H9 (cell line): ENCODE data around the gene CRYBG2. TPM values are rescaled to one million over a fixed set of nuclear protein-coding genes. Genes with fewer than 3 reads are reported as not detected.

Experiments
- DNase-seq: peaks from one replicate; pipeline ENCODE4 v3.0.0-alpha.2; 2017
- H2AFZ ChIP-seq: one replicate; pipeline ENCODE4 v1.6.1; 2013; ENCODE audit warnings: mild to moderate bottlenecking, low read length, control low read depth, moderate library complexity
- H2AK5ac ChIP-seq: 2 replicates; pipeline ENCODE4 v1.6.1; 2013; ENCODE audit warnings: low read length, control low read depth, mixed read lengths; ENCODE audit not compliant: insufficient read length
- H2BK120ac ChIP-seq: one replicate; pipeline ENCODE4 v1.6.1; 2013; ENCODE audit warnings: low read depth, mild to moderate bottlenecking, low read length, control low read depth, inconsistent platforms; ENCODE audit not compliant: poor library complexity, severe bottlenecking
- H2BK12ac ChIP-seq: 2 replicates; pipeline ENCODE4 v1.6.1; 2013; ENCODE audit warnings: low read length, control low read depth, mixed read lengths, low read depth; ENCODE audit not compliant: insufficient read length
- H2BK15ac ChIP-seq: 2 replicates; pipeline ENCODE4 v1.6.1; 2013; ENCODE audit warnings: low read depth, low read length, control low read depth
- H2BK20ac ChIP-seq: one replicate; pipeline ENCODE4 v1.6.1; 2013; ENCODE audit warnings: low read depth, mild to moderate bottlenecking, low read length, control low read depth, inconsistent platforms; ENCODE audit not compliant: poor library complexity, severe bottlenecking
- H2BK5ac ChIP-seq: 2 replicates; pipeline ENCODE4 v1.6.1; 2013; ENCODE audit warnings: low read length, control low read depth, mixed read lengths; ENCODE audit not compliant: insufficient read length
- H3K14ac ChIP-seq: 2 replicates; pipeline ENCODE4 v1.6.1; 2013; ENCODE audit warnings: low read length, control low read depth; ENCODE audit not compliant: insufficient read depth
- H3K18ac ChIP-seq: 2 replicates; pipeline ENCODE4 v1.6.1; 2013; ENCODE audit warnings: low read depth, mild to moderate bottlenecking, mixed read lengths, low read length, control low read depth; ENCODE audit not compliant: insufficient read length
- H3K23ac ChIP-seq: 2 replicates; pipeline ENCODE4 v1.6.1; 2013; ENCODE audit warnings: low read length, control low read depth, mixed read lengths, low read depth; ENCODE audit not compliant: insufficient read length
- H3K23me2 ChIP-seq: 2 replicates; pipeline ENCODE4 v1.6.1; 2013; ENCODE audit warnings: low read depth, mild to moderate bottlenecking, mixed read lengths, low read length, control low read depth; ENCODE audit not compliant: insufficient read length, poor library complexity, severe bottlenecking
- H3K27ac ChIP-seq: 2 replicates; pipeline ENCODE4 v1.5.1; 2013; ENCODE audit warnings: low read length, control low read depth, mixed read lengths, low read depth; ENCODE audit not compliant: insufficient read length
- H3K27me3 ChIP-seq: 2 replicates; pipeline ENCODE4 v1.6.1; 2013; ENCODE audit warnings: low read length, control low read depth, inconsistent platforms; ENCODE audit not compliant: insufficient read depth
- H3K4ac ChIP-seq: 2 replicates; pipeline ENCODE4 v1.6.1; 2013; ENCODE audit warnings: low read depth, mild to moderate bottlenecking, control low read depth, inconsistent platforms, low read length, moderate library complexity
- H3K4me1 ChIP-seq: 2 replicates; pipeline ENCODE4 v1.6.1; 2013; ENCODE audit warnings: low read length, control low read depth, inconsistent platforms; ENCODE audit not compliant: insufficient read depth
- H3K4me2 ChIP-seq: 2 replicates; pipeline ENCODE4 v1.6.1; 2013; ENCODE audit warnings: low read length, control low read depth, mixed read lengths; ENCODE audit not compliant: insufficient read length, insufficient read depth
- H3K56ac ChIP-seq: 2 replicates; pipeline ENCODE4 v1.6.1; 2013; ENCODE audit warnings: low read depth, mild to moderate bottlenecking, mixed read lengths, low read length, control low read depth; ENCODE audit not compliant: insufficient read length
- H3K79me1 ChIP-seq: 2 replicates; pipeline ENCODE4 v1.6.1; 2013; ENCODE audit warnings: low read depth, mild to moderate bottlenecking, moderate library complexity, low read length, control low read depth, inconsistent platforms; ENCODE audit not compliant: insufficient read depth, poor library complexity, severe bottlenecking
- H3K79me2 ChIP-seq: 2 replicates; pipeline ENCODE4 v1.6.1; 2013; ENCODE audit warnings: low read length, control low read depth, inconsistent platforms; ENCODE audit not compliant: insufficient read depth
- H3K9ac ChIP-seq: 2 replicates; pipeline ENCODE4 v1.6.1; 2013; ENCODE audit warnings: low read length, control low read depth, mixed read lengths; ENCODE audit not compliant: insufficient read length; ENCODE audit errors: extremely low read depth
- H3K9me3 ChIP-seq: one replicate; pipeline ENCODE4 v1.6.1; 2013; ENCODE audit warnings: low read depth, low read length, inconsistent platforms; ENCODE audit not compliant: control insufficient read depth
- H3T11ph ChIP-seq: one replicate; pipeline ENCODE4 v1.6.1; 2013; ENCODE audit warnings: mild to moderate bottlenecking, low read length, control low read depth, inconsistent platforms
- H4K20me1 ChIP-seq: one replicate; pipeline ENCODE4 v1.6.1; 2013; ENCODE audit not compliant: control insufficient read depth, insufficient read length, insufficient read depth
- H4K5ac ChIP-seq: 2 replicates; pipeline ENCODE4 v1.6.1; 2013; ENCODE audit warnings: low read depth, mild to moderate bottlenecking, mixed read lengths, low read length, control low read depth; ENCODE audit not compliant: insufficient read length
- H4K8ac ChIP-seq: replicated peaks from 2 replicates; pipeline ENCODE4 v1.6.1; 2013; ENCODE audit warnings: low read length, control low read depth, mixed read lengths, low read depth; ENCODE audit not compliant: insufficient read length
- H4K91ac ChIP-seq: 2 replicates; pipeline ENCODE4 v1.6.1; 2013; ENCODE audit warnings: low read depth, mild to moderate bottlenecking, moderate library complexity, mixed read lengths, low read length, control low read depth; ENCODE audit not compliant: insufficient read length
- H3K27ac Mint-ChIP-seq, 3 experiments: 2 replicates in 2 of 3; 3 replicates in 1 of 3; pipeline ENCODE4 v1.8.0; 2020 to 2021; ENCODE audit warnings: mixed read lengths in 3 of 3, mild to moderate bottlenecking in 1 of 3, moderate library complexity in 1 of 3
- H3K27me3 Mint-ChIP-seq: 2 replicates; pipeline ENCODE4 v1.8.0; 2021; ENCODE audit warnings: low read depth, mild to moderate bottlenecking, moderate library complexity, mixed read lengths
- H3K36me3 Mint-ChIP-seq, 3 experiments: 2 replicates in 2 of 3; 3 replicates in 1 of 3; pipeline ENCODE4 v1.8.0; 2020 to 2021; ENCODE audit warnings: low read depth in 3 of 3, mixed read lengths in 3 of 3; ENCODE audit not compliant: insufficient read depth in 1 of 3
- H3K4me1 Mint-ChIP-seq, 2 experiments: 2 replicates each; pipeline ENCODE4 v1.8.0; 2020; ENCODE audit warnings: mixed read lengths in 2 of 2
- H3K4me3 Mint-ChIP-seq, 2 experiments: 2 replicates in 1 of 2; 3 replicates in 1 of 2; pipeline ENCODE4 v1.8.0; 2020 to 2021; ENCODE audit warnings: mild to moderate bottlenecking in 2 of 2, mixed read lengths in 2 of 2, moderate library complexity in 1 of 2
- H3K9me3 Mint-ChIP-seq, 2 experiments: 2 replicates in 1 of 2; 3 replicates in 1 of 2; pipeline ENCODE4 v1.8.0; 2020; ENCODE audit warnings: mild to moderate bottlenecking in 2 of 2, mixed read lengths in 2 of 2, moderate library complexity in 1 of 2
- CTCF ChIP-seq: fragments of 200-600 bp; sonication (generic); conservative IDR thresholded peaks from 3 replicates; pipeline ENCODE4 v1.8.0; 2021; ENCODE audit warnings: antibody characterized with exemption, mild to moderate bottlenecking
- WGBS: extraction: QIAGEN DNeasy Blood & Tissue Kit; methylation state at CpG from one replicate; pipeline ENCODE4 v1.1.7; 2013; ENCODE audit warnings: missing lambda C conversion rate, low lambda C conversion rate, mixed read lengths; ENCODE audit not compliant: insufficient read length; ENCODE audit errors: extremely low coverage; 5-methylcytosine and 5-hydroxymethylcytosine counted together
- total RNA-seq: library from RNA; stranded (reverse); gene quantifications from 2 replicates; pipeline ENCODE4 v1.2.1, GENCODE V29; 2021

Gene CRYBG2
- total RNA-seq, 1 experiment from 2014 or later: 12.8 TPM

- no peak overlapping the region for H3K4me2 ChIP-seq
- peak overlapping the region in 1 of 3 experiments; percentile 67; a peak in 1 of 7 replicates for H3K27ac Mint-ChIP-seq
- no peak overlapping the region for H2BK5ac ChIP-seq
- no peak overlapping the region for H3K4ac ChIP-seq
- no peak overlapping the region for H4K8ac ChIP-seq
- no peak overlapping the region for H3K14ac ChIP-seq
- no CpG with 5 or more reads among the region's 15 CpGs for WGBS
- no peak for DNase-seq
- H3K27ac ChIP-seq: no peak overlapping the region
- no peaks in the 10 kb centered on the region for H4K20me1 ChIP-seq
- H3K9me3 ChIP-seq: no peaks in the 10 kb centered on the region
- H2AK5ac ChIP-seq: no peak overlapping the region
- H2BK15ac ChIP-seq: no peak overlapping the region
- no peak for TF ChIP-seq CTCF
- H4K91ac ChIP-seq: no peak overlapping the region
- H3K79me2 ChIP-seq: no peaks in the 10 kb centered on the region
- no peaks in the 10 kb centered on the region for H3K23me2 ChIP-seq
- H3K23ac ChIP-seq: no peak overlapping the region
- no peaks in the 10 kb centered on the region for H3K79me1 ChIP-seq
- no peak overlapping the region; a peak in 1 of 5 replicates for H3K4me3 Mint-ChIP-seq
- no peaks in the 10 kb centered on the region; a peak in 2 of 7 replicates for H3K36me3 Mint-ChIP-seq
- peaks cover 5% of the 10 kb centered on the region for H3K27me3 Mint-ChIP-seq
- H3K9me3 Mint-ChIP-seq: no peaks in the 10 kb centered on the region
- H2BK120ac ChIP-seq: no peak overlapping the region
- peaks cover 3 to 4% of the 10 kb centered on the region in 2 experiments; a peak in 2 of 4 replicates for H3K4me1 Mint-ChIP-seq
- H3T11ph ChIP-seq: no peak overlapping the region
- H3K9ac ChIP-seq: no peak overlapping the region
- H3K27me3 ChIP-seq: no peaks in the 10 kb centered on the region
- no peaks in the 10 kb centered on the region for H3K4me1 ChIP-seq
- no peak overlapping the region for H3K18ac ChIP-seq
- no peak overlapping the region for H2AFZ ChIP-seq
- H2BK12ac ChIP-seq: no peak overlapping the region
- H2BK20ac ChIP-seq: no peak overlapping the region
- H3K56ac ChIP-seq: no peak overlapping the region
- no peak overlapping the region for H4K5ac ChIP-seq
Observed at GRCh38 chr1:26344147-26344920, 9.6 kb downstream of the CRYBG2 start.
